HG03097 (cell line): ENCODE data around the gene PSG1.
"Not testable (repeated sequence)": the region's sequence is repeated elsewhere in the genome, so short reads cannot be mapped to it uniquely, and the experiment has no call there.

Experiments
- ATAC-seq: cut with Tn5 transposase; IDR thresholded peaks from one replicate; pipeline ENCODE4 v1.9.1; 2021; ENCODE audit not compliant: unreplicated experiment, low FRiP score

PSG1 gene

GRCh38 chr19:42879613-42880012 is at the start of gene PSG1:
Gene PSG1, minus strand, starts transcription at chr19:42879713. Its CDS starts 132 bp downstream, at chr19:42879581.
- ATAC-seq, result no peak

GRCh38 chr19:42928896-42929295 is 49.4 kb upstream of the PSG1 start:
- ATAC-seq, result no peak

- no peak for ATAC-seq
Measured at GRCh38 chr19:42926781-42927180, 47.3 kb upstream of the PSG1 start.

- ATAC-seq, result not testable (repeated sequence)
Measured at GRCh38 chr19:42923106-42923505, 43.6 kb upstream of the PSG1 start.

GRCh38 chr19:42920971-42921370 is 41.5 kb upstream of the PSG1 start:
- not testable (repeated sequence) for ATAC-seq

- no peak for ATAC-seq
Measured at GRCh38 chr19:42919757-42920079, 40.2 kb upstream of the PSG1 start.

GRCh38 chr19:42919070-42919756 is 39.7 kb upstream of the PSG1 start:
- not testable (repeated sequence) for ATAC-seq

GRCh38 chr19:42918377-42919069 is 39.0 kb upstream of the PSG1 start:
- not testable (repeated sequence) for ATAC-seq

GRCh38 chr19:42917634-42918033 is 38.1 kb upstream of the PSG1 start, which contains the start of gene PSG6:
Gene PSG6, minus strand, starts transcription at chr19:42917894. Its CDS starts 102 bp downstream, at chr19:42917792.
- ATAC-seq, result not testable (repeated sequence)

- not testable (repeated sequence) for ATAC-seq
Measured at GRCh38 chr19:42916931-42917330, 37.4 kb upstream of the PSG1 start.

GRCh38 chr19:42913516-42913915 is 34.0 kb upstream of the PSG1 start:
- ATAC-seq, result not testable (repeated sequence)

- ATAC-seq, result not testable (repeated sequence)
Measured at GRCh38 chr19:42912941-42913340, 33.4 kb upstream of the PSG1 start.

GRCh38 chr19:42911731-42912130 is 32.2 kb upstream of the PSG1 start:
- ATAC-seq, result not testable (repeated sequence)

GRCh38 chr19:42906162-42906561 is 26.6 kb upstream of the PSG1 start:
- ATAC-seq, result not testable (repeated sequence)

- not testable (repeated sequence) for ATAC-seq
Measured at GRCh38 chr19:42900561-42900960, 21.0 kb upstream of the PSG1 start.

GRCh38 chr19:42899674-42900073 is 20.2 kb upstream of the PSG1 start:
- ATAC-seq, result not testable (repeated sequence)

GRCh38 chr19:42899110-42899509 is 19.6 kb upstream of the PSG1 start:
- ATAC-seq, result not testable (repeated sequence)

GRCh38 chr19:42898656-42899055 is 19.1 kb upstream of the PSG1 start:
- ATAC-seq, result not testable (repeated sequence)

- ATAC-seq, result not testable (repeated sequence)
Measured at GRCh38 chr19:42897729-42898128, 18.2 kb upstream of the PSG1 start.

GRCh38 chr19:42890446-42890845 is 10.9 kb upstream of the PSG1 start:
- not testable (repeated sequence) for ATAC-seq

GRCh38 chr19:42887876-42888445 is 8.4 kb upstream of the PSG1 start:
- ATAC-seq, result not testable (repeated sequence)
